Body of pancreas (tissue), 4 donors: ENCODE data around the gene PCID2.

ENCODE experiments used
- CTCF ChIP-seq, 7 experiments: fragments of 450-650 bp in 4 of 7; fragments of 200-600 bp in 3 of 7; sonication (generic) in 3 of 7; IDR thresholded peaks; one replicate each; pipeline ENCODE4 v1.5.1; 2016 to 2019; ENCODE audit warnings: antibody characterized with exemption in 7 of 7
- POLR2A ChIP-seq, 3 donors: fragments of 450-650 bp; IDR thresholded peaks; one replicate each; pipeline ENCODE4 v1.6.1; 2016; ENCODE audit warnings: antibody characterized with exemption in 3 of 3, mild to moderate bottlenecking in 2 of 3

- TF ChIP-seq CTCF (IDR thresholded peaks at IDR 0.05) (no peak), POLR2A (IDR thresholded peaks at IDR 0.05) (no peak)
Measured at GRCh38 chr13:113205428-113205931, 3.0 kb downstream of the PCID2 start.
